Loucy (cell line): ENCODE measurements around the gene BCAS3.

Source experiments
- CTCF ChIP-seq: fragments of 200-600 bp; sonication (generic); conservative IDR thresholded peaks from 2 replicates; pipeline ENCODE4 v1.5.1; 2014; ENCODE audit warnings: mild to moderate bottlenecking, antibody characterized with exemption, low read length
- EZH2phosphoT487 ChIP-seq: fragments of 200-600 bp; IDR thresholded peaks from 2 replicates; pipeline ENCODE4 v1.6.1; 2018; ENCODE audit warnings: antibody characterized with exemption, mild to moderate bottlenecking, moderate library complexity, borderline replicate concordance

GRCh38 chr17:60888812-60889709, 211.4 kb downstream of the BCAS3 start:
- TF ChIP-seq CTCF, result no peak
- no peak for TF ChIP-seq EZH2phosphoT487
